GM21526 (cell line): ENCODE data around the gene SRGAP2C.
A peak's percentile ranks its signal among the peaks of the same experiment; 100 is the strongest.
"Not testable (repeated sequence)": the region's sequence is repeated elsewhere in the genome, so short reads cannot be mapped to it uniquely, and the experiment has no call there.

Experiments
- ATAC-seq: cut with Tn5 transposase; IDR thresholded peaks from one replicate; pipeline ENCODE4 v1.9.1; 2021; ENCODE audit warnings: moderate library complexity; ENCODE audit not compliant: unreplicated experiment, low FRiP score

SRGAP2C gene

GRCh38 chr1:121184290-121185127 lies at the start of gene SRGAP2C, which contains the start of gene FAM72B:
SRGAP2C (plus strand) TSS chr1:121184975; CDS start chr1:121187447, 2,472 bp downstream.
FAM72B (minus strand) TSS chr1:121184340; CDS start chr1:121183489, 851 bp downstream.
- ATAC-seq, result peak; percentile 86

- not testable (repeated sequence) for ATAC-seq
Measured at GRCh38 chr1:121140393-121140792, 44.4 kb upstream of the SRGAP2C start.

GRCh38 chr1:121148489-121149190 lies 36.1 kb upstream of the SRGAP2C start:
- not testable (repeated sequence) for ATAC-seq

GRCh38 chr1:121151294-121151693 lies 33.5 kb upstream of the SRGAP2C start:
- not testable (repeated sequence) for ATAC-seq

- not testable (repeated sequence) for ATAC-seq
Measured at GRCh38 chr1:121152788-121153187, 32.0 kb upstream of the SRGAP2C start.

- ATAC-seq, result not testable (repeated sequence)
Measured at GRCh38 chr1:121154811-121155210, 30.0 kb upstream of the SRGAP2C start.

GRCh38 chr1:121155671-121156358 lies 29.0 kb upstream of the SRGAP2C start:
- not testable (repeated sequence) for ATAC-seq

- not testable (repeated sequence) for ATAC-seq
Measured at GRCh38 chr1:121156958-121157603, 27.7 kb upstream of the SRGAP2C start.

GRCh38 chr1:121157609-121158008 lies 27.2 kb upstream of the SRGAP2C start:
- ATAC-seq, result not testable (repeated sequence)

- not testable (repeated sequence) for ATAC-seq
Measured at GRCh38 chr1:121160118-121160517, 24.7 kb upstream of the SRGAP2C start.

- ATAC-seq, result not testable (repeated sequence)
Measured at GRCh38 chr1:121161199-121161901, 23.4 kb upstream of the SRGAP2C start.

- ATAC-seq, result not testable (repeated sequence)
Measured at GRCh38 chr1:121163850-121164757, 20.7 kb upstream of the SRGAP2C start.

GRCh38 chr1:121165296-121165695 lies 19.5 kb upstream of the SRGAP2C start:
- not testable (repeated sequence) for ATAC-seq

- ATAC-seq, result not testable (repeated sequence)
Measured at GRCh38 chr1:121167225-121167738, 17.5 kb upstream of the SRGAP2C start.

GRCh38 chr1:121168152-121168668 lies 16.6 kb upstream of the SRGAP2C start:
- ATAC-seq, result not testable (repeated sequence)

- not testable (repeated sequence) for ATAC-seq
Measured at GRCh38 chr1:121176649-121177048, 8.1 kb upstream of the SRGAP2C start.

GRCh38 chr1:121178197-121178596 lies 6.6 kb upstream of the SRGAP2C start:
- not testable (repeated sequence) for ATAC-seq

GRCh38 chr1:121183867-121184266 lies 908 bp upstream of the SRGAP2C start:
- not testable (repeated sequence) for ATAC-seq
